IMR-90 (cell line): ENCODE results near the gene BCL7A.

Experiments used
- CEBPB ChIP-seq: IDR thresholded peaks from 2 replicates; pipeline ENCODE4 v1.6.1; 2012; ENCODE audit warnings: low read depth, low read length, improper control_type of control experiment
- CHD1 ChIP-seq: IDR thresholded peaks from 2 replicates; pipeline ENCODE4 v1.6.1; 2012; ENCODE audit warnings: low read depth, low read length, improper control_type of control experiment
- FOS ChIP-seq: fragments of 150-350 bp; IDR thresholded peaks from 2 replicates; pipeline ENCODE4 v1.6.1; 2016; ENCODE audit warnings: low read depth, low read length
- MAFK ChIP-seq: IDR thresholded peaks from 2 replicates; pipeline ENCODE4 v1.6.1; 2012; ENCODE audit warnings: low read depth, low read length, improper control_type of control experiment
- MAZ ChIP-seq: IDR thresholded peaks from 2 replicates; pipeline ENCODE4 v1.6.1; 2012; ENCODE audit warnings: low read depth, mild to moderate bottlenecking, low read length, improper control_type of control experiment, moderate library complexity, borderline replicate concordance
- MXI1 ChIP-seq: IDR thresholded peaks from 2 replicates; pipeline ENCODE4 v1.6.1; 2012; ENCODE audit warnings: low read depth, mild to moderate bottlenecking, low read length, moderate library complexity, borderline replicate concordance
- POLR2A ChIP-seq: IDR thresholded peaks from 2 replicates; pipeline ENCODE4 v1.6.1; 2012; ENCODE audit warnings: mild to moderate bottlenecking, low read depth, low read length
- RAD21 ChIP-seq: IDR thresholded peaks from 2 replicates; pipeline ENCODE4 v1.6.1; 2012; ENCODE audit warnings: low read length, improper control_type of control experiment
- RCOR1 ChIP-seq: IDR thresholded peaks from 2 replicates; pipeline ENCODE4 v1.6.1; 2012; ENCODE audit warnings: mild to moderate bottlenecking, low read length, improper control_type of control experiment; ENCODE audit not compliant: insufficient replicate concordance
- RFX5 ChIP-seq: IDR thresholded peaks from 2 replicates; pipeline ENCODE4 v1.8.0; 2012; ENCODE audit warnings: low read depth, mild to moderate bottlenecking, low read length, moderate library complexity
- SMC3 ChIP-seq: fragments of 150-350 bp; IDR thresholded peaks from 2 replicates; pipeline ENCODE4 v1.6.1; 2016; ENCODE audit warnings: low read depth, mild to moderate bottlenecking, antibody characterized with exemption, low read length, moderate library complexity
- TF ChIP-seq, protein P1 (sequence below): conservative IDR thresholded peaks from 2 replicates; pipeline ENCODE4 v1.5.1; 2012; ENCODE audit warnings: mild to moderate bottlenecking, low read depth, low read length, improper control_type of control experiment
- TF ChIP-seq, protein P2 (sequence below): fragments of 150-350 bp; IDR thresholded peaks from 2 replicates; pipeline ENCODE4 v1.6.1; 2017; ENCODE audit warnings: mild to moderate bottlenecking, antibody characterized with exemption, low read length, low read depth
- TF ChIP-seq, protein P3 (sequence below): fragments of 150-350 bp; IDR thresholded peaks from 2 replicates; pipeline ENCODE4 v1.6.1; 2016; ENCODE audit warnings: low read depth, mild to moderate bottlenecking, low read length, moderate library complexity, borderline replicate concordance

DNA sequence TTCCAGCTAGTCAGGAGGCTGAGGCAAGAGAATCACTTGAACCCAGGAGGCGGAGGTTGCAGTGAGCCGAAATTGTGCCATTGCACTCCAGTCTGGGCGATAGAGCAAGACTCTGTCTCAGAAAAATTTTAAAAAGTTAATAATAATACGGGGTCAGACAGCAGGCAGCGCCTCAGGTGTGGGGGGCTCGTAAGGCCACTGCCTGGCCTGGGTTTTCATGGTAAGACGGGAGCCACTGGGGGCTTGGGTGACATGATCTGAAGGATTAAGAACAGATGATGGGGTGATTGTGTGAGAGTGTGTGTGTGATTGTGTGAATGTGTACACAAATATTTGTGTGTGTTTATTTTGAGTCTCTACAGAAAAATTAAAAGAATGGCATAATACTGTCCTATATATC lies 23.6 kb downstream of the BCL7A start:
- TF ChIP-seq POLR2A (no peak), SMC3 (no peak), CHD1 (no peak), CEBPB (no peak), MXI1 (no peak), FOS (no peak), RFX5 (no peak), RCOR1 (no peak), MAZ (no peak), MAFK (no peak), RAD21 (no peak)
- TF ChIP-seq, protein P1, sequence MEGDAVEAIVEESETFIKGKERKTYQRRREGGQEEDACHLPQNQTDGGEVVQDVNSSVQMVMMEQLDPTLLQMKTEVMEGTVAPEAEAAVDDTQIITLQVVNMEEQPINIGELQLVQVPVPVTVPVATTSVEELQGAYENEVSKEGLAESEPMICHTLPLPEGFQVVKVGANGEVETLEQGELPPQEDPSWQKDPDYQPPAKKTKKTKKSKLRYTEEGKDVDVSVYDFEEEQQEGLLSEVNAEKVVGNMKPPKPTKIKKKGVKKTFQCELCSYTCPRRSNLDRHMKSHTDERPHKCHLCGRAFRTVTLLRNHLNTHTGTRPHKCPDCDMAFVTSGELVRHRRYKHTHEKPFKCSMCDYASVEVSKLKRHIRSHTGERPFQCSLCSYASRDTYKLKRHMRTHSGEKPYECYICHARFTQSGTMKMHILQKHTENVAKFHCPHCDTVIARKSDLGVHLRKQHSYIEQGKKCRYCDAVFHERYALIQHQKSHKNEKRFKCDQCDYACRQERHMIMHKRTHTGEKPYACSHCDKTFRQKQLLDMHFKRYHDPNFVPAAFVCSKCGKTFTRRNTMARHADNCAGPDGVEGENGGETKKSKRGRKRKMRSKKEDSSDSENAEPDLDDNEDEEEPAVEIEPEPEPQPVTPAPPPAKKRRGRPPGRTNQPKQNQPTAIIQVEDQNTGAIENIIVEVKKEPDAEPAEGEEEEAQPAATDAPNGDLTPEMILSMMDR, result no peak
- TF ChIP-seq, protein P2, sequence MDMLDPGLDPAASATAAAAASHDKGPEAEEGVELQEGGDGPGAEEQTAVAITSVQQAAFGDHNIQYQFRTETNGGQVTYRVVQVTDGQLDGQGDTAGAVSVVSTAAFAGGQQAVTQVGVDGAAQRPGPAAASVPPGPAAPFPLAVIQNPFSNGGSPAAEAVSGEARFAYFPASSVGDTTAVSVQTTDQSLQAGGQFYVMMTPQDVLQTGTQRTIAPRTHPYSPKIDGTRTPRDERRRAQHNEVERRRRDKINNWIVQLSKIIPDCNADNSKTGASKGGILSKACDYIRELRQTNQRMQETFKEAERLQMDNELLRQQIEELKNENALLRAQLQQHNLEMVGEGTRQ, result no peak
- TF ChIP-seq, protein P3, sequence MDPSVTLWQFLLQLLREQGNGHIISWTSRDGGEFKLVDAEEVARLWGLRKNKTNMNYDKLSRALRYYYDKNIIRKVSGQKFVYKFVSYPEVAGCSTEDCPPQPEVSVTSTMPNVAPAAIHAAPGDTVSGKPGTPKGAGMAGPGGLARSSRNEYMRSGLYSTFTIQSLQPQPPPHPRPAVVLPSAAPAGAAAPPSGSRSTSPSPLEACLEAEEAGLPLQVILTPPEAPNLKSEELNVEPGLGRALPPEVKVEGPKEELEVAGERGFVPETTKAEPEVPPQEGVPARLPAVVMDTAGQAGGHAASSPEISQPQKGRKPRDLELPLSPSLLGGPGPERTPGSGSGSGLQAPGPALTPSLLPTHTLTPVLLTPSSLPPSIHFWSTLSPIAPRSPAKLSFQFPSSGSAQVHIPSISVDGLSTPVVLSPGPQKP, result no peak
